Activated CD4-positive, alpha-beta memory T cell treated with anti-CD3 and anti-CD28 coated beads for 36 hours (primary cell): ENCODE results near the gene VSTM2L. TPM values are rescaled to one million over a fixed set of nuclear protein-coding genes. Genes with fewer than 3 reads are reported as not detected.

Experiments used
- CTCF ChIA-PET: fragments of 350-600 bp; sonication (Branson Sonifier 250); formaldehyde crosslinking; loops from one replicate; lab custom pipeline; 2021; ENCODE audit warnings: antibody characterized with exemption, inconsistent platforms; lab: Charles Lee
- POLR2A ChIA-PET: fragments of 350-600 bp; sonication (Branson Sonifier 250); formaldehyde crosslinking; loops from one replicate; lab custom pipeline; 2021; ENCODE audit warnings: antibody characterized with exemption; lab: Charles Lee
- DNase-seq: peaks from one replicate; pipeline ENCODE4 v3.0.0-alpha.2; 2020
- H3K27ac Mint-ChIP-seq: one replicate; pipeline ENCODE4 v1.8.0; 2021; ENCODE audit warnings: mixed read lengths
- H3K27me3 Mint-ChIP-seq: one replicate; pipeline ENCODE4 v1.8.0; 2021; ENCODE audit warnings: mixed read lengths
- H3K36me3 Mint-ChIP-seq: one replicate; pipeline ENCODE4 v1.8.0; 2021; ENCODE audit warnings: mixed read lengths
- H3K4me1 Mint-ChIP-seq: one replicate; pipeline ENCODE4 v1.8.0; 2021; ENCODE audit warnings: low read depth, mixed read lengths
- H3K4me3 Mint-ChIP-seq: one replicate; pipeline ENCODE4 v1.8.0; 2021; ENCODE audit warnings: mild to moderate bottlenecking, mixed read lengths
- H3K9me3 Mint-ChIP-seq: one replicate; pipeline ENCODE4 v1.8.0; 2021; ENCODE audit warnings: mixed read lengths
- intact Hi-C: fragments of 100-400 bp; cut with micrococcal nuclease; formaldehyde crosslinking; loops from one replicate; pipeline ENCODE4 v1.15.1; 2023
- total RNA-seq, 2 experiments: library from RNA; stranded (reverse); gene quantifications; one replicate each; pipeline ENCODE4 v1.2.3, GENCODE V29; 2021

VSTM2L gene
- total RNA-seq, 2 experiments from 2014 or later, result not detected

DNA sequence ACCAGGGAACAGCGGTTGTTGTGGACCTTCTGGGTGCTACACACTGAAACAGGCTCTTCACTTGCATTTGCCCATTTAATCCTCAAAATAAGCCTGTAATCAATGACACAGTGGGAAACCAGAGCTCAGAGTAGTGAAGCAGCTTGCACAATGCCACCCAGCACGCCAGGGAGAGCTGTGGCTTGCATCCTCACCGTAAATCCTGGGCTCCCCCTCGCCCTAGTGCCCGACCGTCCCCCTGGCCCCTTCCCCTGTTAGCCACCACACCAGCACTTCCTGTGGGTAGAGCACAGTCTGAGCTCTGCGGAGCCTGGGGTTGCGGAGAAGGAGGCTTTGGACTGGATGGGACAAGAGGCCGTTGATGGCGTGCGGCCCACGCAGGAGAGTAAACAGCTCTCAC lies 14.5 kb downstream of the VSTM2L start:
- ChIA-PET CTCF (no interaction called here), POLR2A (no interaction called here)
- intact Hi-C loops, result no loop called here
- Mint-ChIP-seq H3K27ac (no peak overlapping the region), H3K27me3 (peaks cover 44% of the 10 kb centered on the region), H3K4me3 (no peak overlapping the region), H3K9me3 (no peaks in the 10 kb centered on the region), H3K4me1 (peaks cover 24% of the 10 kb centered on the region), H3K36me3 (no peaks in the 10 kb centered on the region)
- no peak for DNase-seq

DNA sequence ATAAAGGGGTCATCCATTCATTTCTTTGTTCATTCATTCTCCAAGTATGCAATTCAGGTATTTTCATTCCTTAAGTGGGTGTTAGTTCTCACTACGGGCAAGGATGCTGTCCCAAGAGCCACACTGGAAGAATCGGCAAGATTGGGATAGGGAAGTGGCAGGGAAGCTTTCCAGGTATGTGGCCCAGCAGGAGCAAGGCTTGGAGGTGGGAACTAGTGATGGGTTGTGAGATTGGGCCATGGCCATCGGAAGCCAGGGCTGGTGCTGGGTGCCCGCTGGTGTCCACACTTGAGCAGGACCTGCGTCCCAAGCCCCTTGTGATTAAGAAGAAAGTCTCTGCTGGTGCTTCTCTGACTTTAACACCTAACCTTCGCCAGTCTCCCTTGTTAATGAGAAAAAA lies 15.1 kb downstream of the VSTM2L start:
- intact Hi-C loops, result no loop called here

DNA sequence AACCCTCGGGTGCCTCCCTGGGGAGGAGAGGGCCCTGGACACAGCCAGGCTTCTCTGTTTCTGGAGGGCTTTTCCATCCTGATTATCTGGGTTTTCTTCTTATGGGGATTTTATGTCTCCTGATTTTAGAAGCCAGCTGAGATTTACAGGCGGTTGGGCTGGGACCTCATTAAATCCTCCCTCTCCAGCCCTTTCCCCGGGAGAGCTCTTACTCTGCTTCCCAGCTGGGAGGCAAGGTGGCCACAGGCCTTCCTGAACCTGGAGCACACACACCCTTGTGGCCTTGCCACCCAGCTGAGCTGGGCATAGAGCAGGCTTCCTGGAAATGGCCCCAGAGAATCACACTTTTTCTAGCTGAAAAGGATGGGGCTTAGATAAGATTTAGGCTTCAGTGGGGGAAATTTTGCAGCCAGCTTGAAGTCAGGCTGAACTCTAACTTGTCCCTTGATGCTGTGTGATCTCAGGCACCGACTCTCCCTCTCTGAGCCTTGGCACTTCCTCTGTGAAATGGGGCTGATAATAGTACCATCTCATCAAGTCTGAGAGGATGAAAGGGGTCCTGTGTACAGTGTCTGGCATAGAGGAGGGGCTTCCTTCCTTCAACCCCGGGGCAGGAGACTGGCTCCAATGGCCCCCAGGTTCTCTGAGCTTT lies 16.6 kb downstream of the VSTM2L start:
- CTCF ChIA-PET, result no interaction called here
- no peak overlapping the region for H3K4me3 Mint-ChIP-seq
- H3K36me3 Mint-ChIP-seq, result no peaks in the 10 kb centered on the region
- H3K4me1 Mint-ChIP-seq, result peaks cover 23% of the 10 kb centered on the region
- H3K9me3 Mint-ChIP-seq, result no peaks in the 10 kb centered on the region
- no peak for DNase-seq
- H3K27me3 Mint-ChIP-seq, result peaks cover 42% of the 10 kb centered on the region
- POLR2A ChIA-PET, result no interaction called here
- intact Hi-C loops, result loop anchor here (5.0 to 10.0 kb wide), 2 partner anchors 88 to 135 kb away; no protein-coding TSS in a partner anchor
- no peak overlapping the region for H3K27ac Mint-ChIP-seq

More for the DNA sequence above, 15.1 kb downstream of the VSTM2L start:
- H3K36me3 Mint-ChIP-seq, result no peaks in the 10 kb centered on the region
- peaks cover 46% of the 10 kb centered on the region for H3K27me3 Mint-ChIP-seq
- ChIA-PET POLR2A (no interaction called here), CTCF (no interaction called here)
- no peak for DNase-seq
- peaks cover 28% of the 10 kb centered on the region for H3K4me1 Mint-ChIP-seq
- no peak overlapping the region for H3K27ac Mint-ChIP-seq
- H3K9me3 Mint-ChIP-seq, result no peaks in the 10 kb centered on the region
- no peak overlapping the region for H3K4me3 Mint-ChIP-seq

DNA sequence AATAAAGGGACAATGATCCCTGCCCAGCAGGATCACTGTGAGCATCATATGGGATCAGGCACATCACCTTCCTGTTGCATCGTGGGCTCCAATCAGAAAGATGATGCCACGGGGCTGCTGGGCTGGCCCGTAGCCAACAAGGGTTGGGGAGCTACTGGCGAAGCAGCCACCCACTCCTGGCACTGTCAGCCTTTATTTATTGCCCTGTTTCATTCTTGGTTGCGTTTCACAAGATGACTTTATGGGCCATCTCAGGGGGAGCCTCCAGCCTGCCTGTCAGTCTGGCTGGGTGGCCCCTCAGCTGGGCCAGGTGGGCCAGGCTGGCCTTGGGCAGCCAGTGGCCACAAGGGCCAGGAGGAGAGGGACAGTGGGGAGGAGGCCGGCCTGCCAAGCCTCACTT lies 17.3 kb downstream of the VSTM2L start:
- Mint-ChIP-seq H3K36me3 (no peaks in the 10 kb centered on the region), H3K4me3 (no peak overlapping the region), H3K9me3 (no peaks in the 10 kb centered on the region), H3K27ac (no peak overlapping the region), H3K4me1 (peaks cover 19% of the 10 kb centered on the region), H3K27me3 (peaks cover 39% of the 10 kb centered on the region)
- ChIA-PET CTCF (no interaction called here), POLR2A (no interaction called here)
- peak; percentile 52 for DNase-seq
- intact Hi-C loops, result loop anchor here (5.0 to 10.0 kb wide), 2 partner anchors 87 to 135 kb away; no protein-coding TSS in a partner anchor

DNA sequence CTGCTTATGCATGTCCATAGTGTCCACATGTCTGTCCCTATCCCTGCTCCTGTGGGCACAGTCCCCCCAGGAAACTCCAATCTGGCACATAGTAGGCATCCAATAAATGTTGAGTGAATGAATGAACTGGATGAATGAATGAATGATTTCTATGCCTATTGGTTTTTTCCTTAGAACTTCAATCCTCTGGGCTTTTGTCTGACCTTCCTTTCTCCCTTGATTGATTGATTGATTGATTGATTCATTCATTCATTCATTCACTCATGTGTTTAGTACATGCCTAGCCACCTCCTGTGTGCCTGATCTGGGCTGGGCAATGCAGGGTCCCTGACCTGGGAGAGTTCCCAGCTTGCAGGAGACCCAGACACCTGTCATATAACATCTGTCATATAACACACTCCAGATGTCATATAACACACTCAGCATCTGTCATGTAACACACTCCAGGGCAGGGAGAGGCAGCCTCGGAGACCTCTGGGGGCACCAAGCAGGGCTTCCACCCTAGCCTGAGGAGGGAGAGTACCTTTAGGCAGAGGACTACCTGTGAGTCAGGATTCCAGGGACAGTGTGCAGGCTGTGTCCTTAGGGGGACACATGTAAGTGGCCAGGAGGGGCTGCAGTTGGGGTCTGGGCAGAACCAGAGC lies 17.9 kb downstream of the VSTM2L start:
- intact Hi-C loops, result loop anchor here (5.0 to 10.0 kb wide), 2 partner anchors 86 to 134 kb away; no protein-coding TSS in a partner anchor
- H3K4me1 Mint-ChIP-seq, result peaks cover 19% of the 10 kb centered on the region
- peaks cover 37% of the 10 kb centered on the region for H3K27me3 Mint-ChIP-seq
- H3K4me3 Mint-ChIP-seq, result no peak overlapping the region
- DNase-seq, result no peak
- CTCF ChIA-PET, result no interaction called here
- H3K9me3 Mint-ChIP-seq, result no peaks in the 10 kb centered on the region
- no peaks in the 10 kb centered on the region for H3K36me3 Mint-ChIP-seq
- H3K27ac Mint-ChIP-seq, result no peak overlapping the region
- POLR2A ChIA-PET, result no interaction called here

DNA sequence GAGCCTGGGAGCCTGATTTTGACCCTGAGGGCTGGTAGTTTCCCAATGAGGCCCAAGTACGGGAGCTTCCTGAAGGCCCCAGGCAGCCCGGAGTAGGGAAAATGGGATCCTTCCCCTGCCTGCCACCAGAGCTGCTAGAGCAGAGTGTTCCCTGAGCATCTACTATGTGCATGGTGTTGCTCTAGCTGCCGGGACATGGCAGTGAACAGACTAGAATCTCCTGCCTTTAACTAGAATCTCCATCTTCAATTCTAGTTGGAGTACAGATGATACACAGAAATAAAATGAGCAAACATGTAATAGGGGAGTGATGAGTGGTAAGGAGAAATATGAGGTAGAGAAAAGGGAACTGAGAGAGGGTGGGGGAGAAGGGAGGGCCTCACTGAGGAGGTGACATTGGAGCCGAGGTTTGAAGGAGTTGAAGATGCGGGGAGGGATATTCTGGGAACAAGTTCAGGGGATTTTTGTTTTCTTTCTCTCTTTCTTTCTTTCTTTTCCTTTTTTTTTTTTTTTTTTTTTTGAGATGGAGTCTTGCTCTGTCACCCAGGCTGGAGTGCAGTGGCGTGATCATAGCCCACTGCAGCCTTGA lies 18.5 kb downstream of the VSTM2L start:
- CTCF ChIA-PET, result no interaction called here
- H3K9me3 Mint-ChIP-seq, result no peaks in the 10 kb centered on the region

DNA sequence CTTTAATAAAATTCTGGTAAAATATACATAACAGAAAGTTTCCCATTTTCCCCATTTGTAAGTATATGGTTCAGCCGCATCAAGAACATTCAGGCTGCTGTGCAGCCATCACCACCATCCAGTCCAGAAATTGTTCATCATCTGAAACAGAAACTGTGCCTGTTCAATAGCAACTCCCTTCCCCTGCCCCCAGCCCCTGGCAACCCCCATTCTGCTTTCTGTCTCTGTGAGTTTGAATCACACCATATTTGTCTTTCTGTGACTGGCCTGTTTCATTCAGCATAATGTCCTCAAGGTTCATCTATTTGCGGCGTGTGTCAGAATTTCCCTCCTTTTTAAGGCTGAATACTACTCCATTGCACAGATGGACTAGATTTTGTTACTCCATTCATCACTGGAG lies 19.1 kb downstream of the VSTM2L start:
- POLR2A ChIA-PET, result no interaction called here
- no peaks in the 10 kb centered on the region for H3K36me3 Mint-ChIP-seq
- H3K4me3 Mint-ChIP-seq, result no peak overlapping the region
- intact Hi-C loops, result loop anchor here (2.0 to 10.0 kb wide), 3 partner anchors 69 to 133 kb away; no protein-coding TSS in a partner anchor
- CTCF ChIA-PET, result no interaction called here
- H3K9me3 Mint-ChIP-seq, result no peaks in the 10 kb centered on the region
- peak; percentile 81 for DNase-seq
- H3K27ac Mint-ChIP-seq, result no peak overlapping the region
- H3K4me1 Mint-ChIP-seq, result peaks cover 19% of the 10 kb centered on the region
- H3K27me3 Mint-ChIP-seq, result peaks cover 28% of the 10 kb centered on the region

More for the DNA sequence above, 18.5 kb downstream of the VSTM2L start:
- Mint-ChIP-seq H3K4me1 (peaks cover 19% of the 10 kb centered on the region), H3K36me3 (no peaks in the 10 kb centered on the region), H3K4me3 (no peak overlapping the region), H3K27ac (no peak overlapping the region), H3K27me3 (peaks cover 32% of the 10 kb centered on the region)
- DNase-seq, result no peak
- POLR2A ChIA-PET, result no interaction called here
- intact Hi-C loops, result loop anchor here (5.0 to 10.0 kb wide), 2 partner anchors 86 to 133 kb away; no protein-coding TSS in a partner anchor

DNA sequence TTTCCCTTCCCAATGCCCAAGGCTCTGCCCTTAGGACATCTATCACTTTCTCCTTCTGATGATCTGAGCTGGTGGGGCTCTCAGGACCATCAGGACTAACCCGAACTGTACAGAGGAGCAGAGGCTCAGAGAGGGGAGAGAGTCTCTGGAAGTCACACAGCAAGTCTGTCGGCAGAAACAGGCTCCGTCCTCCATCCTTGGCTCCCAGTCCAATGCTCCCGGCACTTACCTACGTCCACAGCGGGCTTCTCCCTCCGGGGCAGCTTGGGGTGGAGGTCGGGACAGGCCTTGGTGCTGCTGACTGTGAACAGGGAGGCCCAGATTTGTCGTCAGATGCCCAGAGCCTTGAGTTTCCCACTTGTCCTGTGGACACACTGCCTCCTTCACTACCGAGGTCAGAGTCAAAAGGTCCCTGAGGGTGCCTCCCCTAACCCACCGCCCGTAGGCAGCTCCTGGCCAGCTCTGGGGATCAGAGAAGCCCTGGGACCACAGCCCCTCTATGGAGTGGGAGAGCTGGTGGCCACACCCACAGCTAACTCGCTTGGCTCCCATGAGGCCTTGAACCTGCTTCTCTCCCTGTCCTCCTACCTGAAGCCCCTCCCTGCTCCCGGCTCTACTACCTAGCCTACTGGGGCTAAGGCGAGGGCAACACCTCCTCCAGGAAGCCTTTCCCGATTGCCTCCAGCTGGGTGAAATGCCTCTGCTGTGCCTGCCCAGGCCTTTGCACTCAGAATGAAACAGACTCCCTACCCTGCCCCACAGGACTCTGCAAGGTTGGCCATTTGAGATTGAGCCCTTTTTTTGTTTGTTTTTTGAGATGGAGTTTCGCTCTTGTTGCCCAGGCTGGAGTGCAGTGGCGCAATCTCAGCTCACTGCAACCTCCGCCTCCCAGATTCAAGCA lies 22.6 kb downstream of the VSTM2L start:
- Mint-ChIP-seq H3K27ac (no peak overlapping the region), H3K4me1 (peaks cover 19% of the 10 kb centered on the region), H3K36me3 (no peaks in the 10 kb centered on the region), H3K27me3 (peaks cover 19% of the 10 kb centered on the region), H3K9me3 (no peaks in the 10 kb centered on the region), H3K4me3 (no peak overlapping the region)
- intact Hi-C loops, result loop anchor here (10.0 kb wide), 1 partner anchor 129 kb away; no protein-coding TSS in a partner anchor
- ChIA-PET CTCF (no interaction called here), POLR2A (no interaction called here)
- DNase-seq, result no peak

DNA sequence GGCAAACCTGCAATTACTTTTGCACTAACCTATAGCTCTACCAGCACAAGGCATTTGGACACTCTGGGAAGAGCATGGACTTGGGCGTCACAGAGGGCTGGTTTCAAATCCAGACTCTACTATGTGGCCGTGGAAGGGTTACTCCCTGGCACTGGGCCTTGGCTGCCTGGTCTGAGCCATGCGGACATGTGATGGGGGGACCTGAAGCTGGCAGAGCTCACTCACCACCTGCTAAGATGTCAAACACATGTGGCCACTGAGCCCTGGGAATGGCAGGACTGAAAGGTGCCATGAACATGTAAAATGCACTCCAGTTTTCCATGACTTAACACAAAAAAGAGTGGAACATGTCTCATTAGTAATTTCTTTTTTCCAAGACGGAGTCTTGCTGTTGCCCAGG lies 23.7 kb downstream of the VSTM2L start:
- H3K27me3 Mint-ChIP-seq, result peaks cover 15% of the 10 kb centered on the region
- ChIA-PET POLR2A (no interaction called here), CTCF (no interaction called here)
- no peak overlapping the region for H3K4me3 Mint-ChIP-seq
- H3K27ac Mint-ChIP-seq, result no peak overlapping the region
- peaks cover 11% of the 10 kb centered on the region for H3K4me1 Mint-ChIP-seq
- no peaks in the 10 kb centered on the region for H3K9me3 Mint-ChIP-seq
- H3K36me3 Mint-ChIP-seq, result no peaks in the 10 kb centered on the region
- no peak for DNase-seq
- intact Hi-C loops, result loop anchor here (10.0 kb wide), 1 partner anchor 128 kb away; no protein-coding TSS in a partner anchor

DNA sequence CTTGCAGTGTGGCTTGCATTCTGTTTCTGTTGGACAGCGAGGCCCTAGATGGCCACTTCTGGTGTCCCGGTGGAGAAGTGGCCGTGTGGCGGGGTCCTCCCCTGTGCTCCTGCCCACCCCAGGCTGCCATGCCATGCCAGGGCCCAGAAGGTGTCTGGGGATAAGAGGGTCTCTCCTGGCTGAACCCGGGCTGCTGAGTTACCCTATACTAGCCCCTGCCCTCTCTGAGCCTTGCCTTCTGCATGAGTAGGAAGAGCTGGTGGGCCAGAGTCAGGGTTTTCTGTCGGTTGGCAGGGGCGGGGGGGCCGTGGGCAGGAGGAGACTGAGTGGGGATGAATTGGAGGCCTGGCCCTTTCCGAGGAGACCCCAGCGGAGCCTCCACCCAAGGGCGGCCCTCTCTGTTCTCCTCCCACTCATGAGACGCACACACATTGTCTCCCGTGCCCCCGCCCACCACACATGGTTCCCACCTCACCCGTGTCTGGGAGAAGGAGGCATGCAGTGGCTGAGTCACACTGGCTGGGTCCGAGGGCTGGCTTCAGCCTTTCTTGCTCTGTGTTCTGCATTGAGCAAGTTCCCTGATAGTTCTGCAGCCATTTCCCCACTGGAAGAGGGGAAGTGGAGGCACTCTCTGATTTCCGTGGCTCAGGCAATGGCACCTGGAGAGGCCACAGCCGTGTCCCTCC lies 24.6 kb downstream of the VSTM2L start:
- ChIA-PET POLR2A (interaction anchor here (0.5 kb wide), 1 partner anchor 629 kb away, joined by 6 read pairs; no protein-coding TSS in a partner anchor), CTCF (no interaction called here)
- H3K4me1 Mint-ChIP-seq, result peaks cover 3% of the 10 kb centered on the region
- no peak overlapping the region for H3K27ac Mint-ChIP-seq
- intact Hi-C loops, result loop anchor here (10.0 kb wide), 1 partner anchor 127 kb away; no protein-coding TSS in a partner anchor
- peaks cover 10% of the 10 kb centered on the region for H3K27me3 Mint-ChIP-seq
- no peak for DNase-seq
- H3K36me3 Mint-ChIP-seq, result no peaks in the 10 kb centered on the region
- H3K4me3 Mint-ChIP-seq, result no peak overlapping the region
- H3K9me3 Mint-ChIP-seq, result no peaks in the 10 kb centered on the region

DNA sequence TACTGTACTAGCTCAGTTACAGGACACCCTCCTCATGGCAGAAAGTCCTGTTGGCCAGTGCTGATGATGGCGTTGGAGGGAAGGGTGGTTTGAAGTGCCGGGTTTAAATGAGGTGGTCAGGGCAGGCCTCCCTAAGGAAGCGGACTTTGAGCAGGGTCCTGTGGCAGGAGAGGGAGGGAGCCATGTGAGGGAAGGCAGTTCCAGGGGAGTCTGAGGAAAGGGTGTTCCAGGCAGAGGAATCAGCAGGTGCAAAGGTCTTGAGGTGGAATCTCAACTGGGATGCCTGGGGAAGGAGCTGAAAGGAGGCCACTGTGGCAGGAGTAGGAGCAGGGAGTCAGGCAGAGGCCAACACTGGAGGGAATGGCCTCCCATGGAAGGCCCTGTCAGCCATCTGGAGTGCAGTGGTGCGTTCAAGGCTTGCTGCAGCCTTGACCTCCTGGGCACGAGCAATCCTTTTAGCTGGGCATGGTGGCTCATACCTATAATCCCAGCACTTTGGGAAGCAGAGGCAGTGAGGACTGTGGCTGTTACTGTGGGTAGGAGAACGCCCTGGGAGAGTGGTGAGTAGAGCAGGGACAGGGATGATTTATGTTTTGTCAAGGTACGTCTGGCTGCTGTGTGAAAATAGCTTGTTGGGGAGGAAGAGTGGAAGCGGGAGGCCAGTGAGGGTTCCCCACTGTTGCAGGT lies 26.2 kb downstream of the VSTM2L start:
- no peaks in the 10 kb centered on the region for H3K4me1 Mint-ChIP-seq
- ChIA-PET POLR2A (no interaction called here), CTCF (no interaction called here)
- no peaks in the 10 kb centered on the region for H3K36me3 Mint-ChIP-seq
- no peaks in the 10 kb centered on the region for H3K9me3 Mint-ChIP-seq
- no peak overlapping the region for H3K27ac Mint-ChIP-seq
- H3K27me3 Mint-ChIP-seq, result peaks cover 10% of the 10 kb centered on the region
- H3K4me3 Mint-ChIP-seq, result no peak overlapping the region
- intact Hi-C loops, result loop anchor here (10.0 kb wide), 1 partner anchor 126 kb away; no protein-coding TSS in a partner anchor
- DNase-seq, result no peak
